ENCODE measurements around the gene RNF135.
A peak's percentile ranks its signal among the peaks of the same experiment; 100 is the strongest.

RNF135 gene

DNA sequence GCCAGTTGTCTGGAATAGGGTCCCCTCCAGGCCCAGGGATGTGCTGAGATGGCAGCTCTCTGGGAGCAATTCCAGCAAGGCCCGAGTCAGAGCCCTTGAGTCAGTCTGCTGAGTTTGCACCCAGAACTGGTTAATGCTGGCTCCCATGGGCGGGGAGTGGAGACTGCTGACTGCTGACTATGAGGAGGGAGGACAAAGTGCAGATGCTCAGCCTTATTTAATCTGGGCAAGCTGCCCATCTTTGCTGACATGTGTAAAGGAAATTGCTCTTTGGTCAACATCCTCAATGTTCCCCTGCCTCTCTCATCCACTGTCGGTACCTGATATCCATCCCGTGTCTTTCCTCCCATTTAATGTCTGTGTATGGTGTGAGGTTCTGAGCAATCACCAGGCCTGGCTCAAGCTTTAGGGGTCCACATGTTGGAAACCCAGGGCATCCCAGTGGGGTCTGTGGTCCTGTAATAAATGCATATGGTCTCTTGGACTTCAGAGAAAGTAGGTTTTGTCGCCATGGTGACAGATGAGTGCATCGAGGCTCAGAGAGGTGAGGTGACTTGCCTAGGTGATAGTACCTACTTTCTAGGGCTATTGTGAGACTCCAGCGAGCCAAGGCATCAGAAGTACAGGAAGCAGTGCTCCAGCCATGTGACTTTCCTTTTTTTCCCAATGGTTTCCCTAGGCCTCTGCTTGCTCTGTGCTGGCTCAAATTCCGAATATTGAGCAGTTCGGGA lies 20.0 kb upstream of the RNF135 start:
- Histone ChIP-seq H3K27me3 (ENCODE audit: low read depth, low read length) (no peaks in the 10 kb centered on the region), H3K4me2 (ENCODE audit: low read length) (no peak overlapping the region), H3K79me2 (ENCODE audit: low read length) (no peaks in the 10 kb centered on the region), H3K4me1 (ENCODE audit: low read length) (peaks cover 18% of the 10 kb centered on the region), H4K20me1 (ENCODE audit: insufficient read depth, low read length) (no peaks in the 10 kb centered on the region), H3K27ac (ENCODE audit: low read length) (no peak overlapping the region), H2AFZ (ENCODE audit: low read depth, low read length) (no peak overlapping the region), H3K4me3 (ENCODE audit: low read length) (no peak overlapping the region), H3K9me3 (ENCODE audit: insufficient read depth, low read length) (no peaks in the 10 kb centered on the region), H3K9ac (ENCODE audit: low read length) (no peak overlapping the region), H3K36me3 (replicated peaks; ENCODE audit: low read depth, low read length) (no peaks in the 10 kb centered on the region)
- no peak for TF ChIP-seq EZH2phosphoT487 (IDR thresholded peaks at IDR 0.05; ENCODE audit: low read depth)
- TF ChIP-seq, protein P1, sequence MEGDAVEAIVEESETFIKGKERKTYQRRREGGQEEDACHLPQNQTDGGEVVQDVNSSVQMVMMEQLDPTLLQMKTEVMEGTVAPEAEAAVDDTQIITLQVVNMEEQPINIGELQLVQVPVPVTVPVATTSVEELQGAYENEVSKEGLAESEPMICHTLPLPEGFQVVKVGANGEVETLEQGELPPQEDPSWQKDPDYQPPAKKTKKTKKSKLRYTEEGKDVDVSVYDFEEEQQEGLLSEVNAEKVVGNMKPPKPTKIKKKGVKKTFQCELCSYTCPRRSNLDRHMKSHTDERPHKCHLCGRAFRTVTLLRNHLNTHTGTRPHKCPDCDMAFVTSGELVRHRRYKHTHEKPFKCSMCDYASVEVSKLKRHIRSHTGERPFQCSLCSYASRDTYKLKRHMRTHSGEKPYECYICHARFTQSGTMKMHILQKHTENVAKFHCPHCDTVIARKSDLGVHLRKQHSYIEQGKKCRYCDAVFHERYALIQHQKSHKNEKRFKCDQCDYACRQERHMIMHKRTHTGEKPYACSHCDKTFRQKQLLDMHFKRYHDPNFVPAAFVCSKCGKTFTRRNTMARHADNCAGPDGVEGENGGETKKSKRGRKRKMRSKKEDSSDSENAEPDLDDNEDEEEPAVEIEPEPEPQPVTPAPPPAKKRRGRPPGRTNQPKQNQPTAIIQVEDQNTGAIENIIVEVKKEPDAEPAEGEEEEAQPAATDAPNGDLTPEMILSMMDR (IDR thresholded peaks at IDR 0.05; ENCODE audit: low read depth, low read length), result no peak

DNA sequence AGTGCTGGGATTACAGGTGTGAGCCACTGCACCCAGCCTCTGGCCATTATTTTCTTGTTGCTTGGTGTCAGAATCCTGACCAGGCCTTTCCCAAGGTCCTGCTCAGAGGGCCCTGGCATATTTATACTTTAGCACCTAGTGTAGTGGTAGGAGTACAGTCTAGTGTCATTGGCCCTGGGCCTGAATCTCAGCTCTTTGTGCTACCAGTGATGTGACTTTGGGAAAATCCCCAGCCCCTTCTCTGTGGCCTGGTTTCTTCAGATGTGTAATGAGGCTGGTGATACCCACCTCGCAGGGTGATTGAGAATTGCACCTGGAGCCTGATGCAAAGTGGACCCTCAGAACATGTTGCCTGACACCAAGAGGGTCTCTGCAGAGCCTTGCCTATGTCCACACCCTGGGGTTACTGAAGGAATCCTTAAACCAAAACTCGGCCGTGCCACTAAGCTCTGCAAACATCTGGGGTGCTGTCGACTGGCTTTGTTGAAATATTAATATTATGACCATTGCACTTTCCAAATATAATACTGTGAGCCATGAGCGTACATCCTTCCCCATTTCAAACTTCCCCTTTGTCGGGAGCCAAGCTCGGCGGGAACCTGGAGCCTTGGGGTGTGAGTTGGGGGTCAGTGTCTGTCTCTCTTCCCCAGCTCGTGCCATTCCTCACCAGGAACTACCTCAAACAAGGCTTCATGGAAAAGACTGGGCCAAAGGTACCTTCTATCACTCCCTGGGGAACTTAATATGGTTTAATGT lies 18.0 kb upstream of the RNF135 start:
- Histone ChIP-seq H3K4me3 (ENCODE audit: low read length) (no peak overlapping the region), H4K20me1 (ENCODE audit: insufficient read depth, low read length) (no peaks in the 10 kb centered on the region), H3K27me3 (ENCODE audit: low read depth, low read length) (no peaks in the 10 kb centered on the region), H3K9ac (ENCODE audit: low read length) (no peak overlapping the region), H3K4me1 (ENCODE audit: low read length) (peaks cover 25% of the 10 kb centered on the region), H2AFZ (ENCODE audit: low read depth, low read length) (peak overlapping the region; percentile 60), H3K79me2 (ENCODE audit: low read length) (no peaks in the 10 kb centered on the region), H3K36me3 (replicated peaks; ENCODE audit: low read depth, low read length) (no peaks in the 10 kb centered on the region), H3K27ac (ENCODE audit: low read length) (no peak overlapping the region), H3K9me3 (ENCODE audit: insufficient read depth, low read length) (no peaks in the 10 kb centered on the region), H3K4me2 (ENCODE audit: low read length) (peak overlapping the region; percentile 53)
- no peak for TF ChIP-seq EZH2phosphoT487 (IDR thresholded peaks at IDR 0.05; ENCODE audit: low read depth)
- TF ChIP-seq, protein P1 (IDR thresholded peaks at IDR 0.05; ENCODE audit: low read depth, low read length), result no peak

DNA sequence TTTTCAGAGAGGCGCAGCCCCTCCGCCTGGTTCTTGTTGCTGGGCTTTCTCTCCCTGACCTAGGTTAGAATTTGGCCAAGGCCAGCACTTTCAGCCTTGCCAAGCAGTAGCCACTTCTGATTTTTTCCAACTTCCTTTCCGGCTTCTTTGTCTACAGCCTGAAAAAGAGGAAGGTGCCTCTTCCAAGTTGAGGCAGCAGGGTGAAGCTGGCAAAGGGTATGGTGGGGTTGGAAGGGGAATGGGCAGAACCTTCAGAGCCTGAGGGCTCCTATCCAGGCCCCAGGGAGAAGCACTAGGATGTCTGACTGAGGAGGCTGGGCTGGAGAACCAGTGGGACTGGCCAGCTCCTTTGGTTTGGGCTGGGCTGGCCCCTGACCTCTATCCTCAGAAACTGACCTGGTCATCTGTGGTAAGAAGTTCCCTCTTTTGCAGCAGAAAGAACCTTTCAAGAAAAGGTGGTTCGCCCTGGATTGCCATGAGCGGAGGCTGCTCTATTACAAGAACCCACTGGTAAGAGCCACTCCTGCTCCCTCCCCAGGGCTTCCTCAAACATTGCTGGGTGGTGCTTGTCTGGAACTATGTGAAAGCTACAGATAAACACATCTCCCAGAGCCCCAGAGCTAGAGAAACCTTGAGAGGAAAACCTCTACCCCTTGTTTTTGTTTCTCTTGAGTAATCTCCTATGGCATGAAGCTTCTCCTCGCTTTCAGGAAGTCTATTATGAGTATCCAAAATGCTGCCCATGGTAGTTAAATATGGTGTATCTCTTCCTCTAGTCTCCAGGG lies 16.6 kb upstream of the RNF135 start:
- H3K4me1 ChIP-seq (ENCODE audit: low read length), result peaks cover 37% of the 10 kb centered on the region
- no peaks in the 10 kb centered on the region for H3K79me2 ChIP-seq (ENCODE audit: low read length)
- no peak overlapping the region for H3K9ac ChIP-seq (ENCODE audit: low read length)
- peaks cover 7% of the 10 kb centered on the region for H3K27me3 ChIP-seq (ENCODE audit: low read depth, low read length)
- no peaks in the 10 kb centered on the region for H3K9me3 ChIP-seq (ENCODE audit: insufficient read depth, low read length)
- H2AFZ ChIP-seq (ENCODE audit: low read depth, low read length), result no peak overlapping the region
- H3K4me3 ChIP-seq (ENCODE audit: low read length), result no peak overlapping the region
- TF ChIP-seq, protein P1 (IDR thresholded peaks at IDR 0.05; ENCODE audit: low read depth, low read length), result no peak
- no peak for TF ChIP-seq EZH2phosphoT487 (IDR thresholded peaks at IDR 0.05; ENCODE audit: low read depth)
- no peaks in the 10 kb centered on the region for H4K20me1 ChIP-seq (ENCODE audit: insufficient read depth, low read length)
- no peak overlapping the region for H3K4me2 ChIP-seq (ENCODE audit: low read length)
- H3K36me3 ChIP-seq (replicated peaks; ENCODE audit: low read depth, low read length), result no peaks in the 10 kb centered on the region
- H3K27ac ChIP-seq (ENCODE audit: low read length), result no peak overlapping the region
